ENCODE results near the gene PYY.

Gene PYY

GRCh38 chr17:43914451-43914850 lies 39.3 kb downstream of the PYY start:
- DNase-seq = no peak

DNA sequence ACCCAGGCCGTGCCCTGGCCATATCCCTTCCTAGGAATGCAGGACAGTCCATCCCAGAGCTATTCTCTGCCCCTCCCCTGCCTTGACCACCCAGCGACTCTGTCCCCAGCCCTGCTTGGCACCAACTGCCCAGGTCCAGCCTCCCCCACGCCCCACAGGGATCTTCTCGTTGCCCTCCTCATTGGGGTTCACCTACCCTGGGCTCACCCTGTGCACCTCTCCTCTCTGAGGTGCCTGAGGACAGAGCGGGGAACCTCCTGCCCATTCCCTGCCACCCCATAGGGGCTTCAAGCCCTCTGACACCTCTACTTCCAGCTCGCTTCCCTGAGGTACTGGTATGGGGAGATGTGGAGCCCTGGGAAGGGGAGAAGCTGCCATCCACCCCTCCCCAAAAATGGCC lies 40.2 kb downstream of the PYY start:
- no peak for DNase-seq

- DNase-seq = no peak
Observed at GRCh38 chr17:43912635-43913304, 41.0 kb downstream of the PYY start.

- DNase-seq = no peak
Observed at GRCh38 chr17:43911904-43912303, 41.8 kb downstream of the PYY start.

GRCh38 chr17:43909537-43910231 lies 44.1 kb downstream of the PYY start:
- DNase-seq = no peak

DNA sequence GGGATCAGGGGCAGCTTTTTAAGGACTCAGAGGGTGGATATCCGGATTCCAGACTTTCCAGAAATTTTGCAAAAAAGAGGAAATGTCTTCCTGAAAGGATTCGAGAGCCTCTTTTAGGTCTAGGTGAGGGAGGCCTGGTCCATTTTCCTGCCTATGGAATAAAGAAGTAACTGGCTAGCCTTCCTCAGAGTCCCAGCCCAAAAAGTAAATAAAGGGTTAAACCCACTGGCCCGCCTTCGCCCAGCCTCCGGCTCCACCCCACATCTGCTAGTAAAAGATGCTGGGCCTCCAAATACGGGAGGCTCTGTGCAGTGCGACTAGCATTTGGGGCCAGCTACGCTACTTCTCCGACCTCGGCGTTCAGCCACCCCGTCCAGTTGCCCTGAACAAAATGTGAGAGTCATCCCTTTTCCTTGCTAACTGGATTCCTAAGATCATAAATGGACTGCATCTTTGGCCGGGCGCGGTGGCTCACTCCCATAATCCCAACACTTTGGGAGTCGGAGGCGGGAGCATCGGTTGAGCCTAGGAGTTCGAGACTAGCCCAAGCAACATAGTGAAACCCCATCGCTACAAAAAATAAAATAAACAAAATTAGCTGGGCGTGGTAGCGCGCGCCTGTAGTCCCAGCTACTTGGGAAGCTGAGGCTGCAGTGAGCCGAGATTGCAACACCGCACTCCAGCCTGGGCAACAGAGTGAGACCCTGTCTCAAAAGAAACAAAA lies 45.6 kb downstream of the PYY start:
- DNase-seq = peak; percentile 63

- peak; percentile 57 for DNase-seq
Observed at GRCh38 chr17:43907425-43907981, 46.2 kb downstream of the PYY start, which contains the start of gene MPP2. Gene MPP2, minus strand, starts transcription at chr17:43907536. Its CDS starts 3,076 bp downstream, at chr17:43904460.

DNA sequence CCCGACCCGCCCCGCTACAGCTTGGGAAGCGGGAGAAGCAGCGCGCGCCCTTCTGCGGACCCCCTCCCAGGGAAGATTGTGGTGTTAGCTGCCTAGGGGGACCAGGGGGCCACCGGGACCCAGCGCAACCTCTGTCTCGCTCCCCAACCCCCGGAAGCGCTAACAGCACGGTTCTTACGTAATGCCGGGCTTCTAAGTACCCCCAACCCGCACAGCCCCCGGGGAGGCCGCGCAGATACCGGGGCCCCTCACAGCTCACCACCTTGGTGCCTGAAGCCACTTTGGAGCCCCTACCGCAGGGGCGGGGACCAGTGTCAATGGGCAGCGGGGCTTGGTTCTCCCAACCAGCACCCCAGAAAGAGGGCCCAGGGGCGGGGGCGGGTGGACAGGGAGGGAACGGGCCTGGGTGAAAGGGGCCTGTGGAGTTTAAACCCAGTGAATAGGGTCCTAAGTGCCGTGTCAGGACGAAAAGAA lies 46.8 kb downstream of the PYY start:
- no peak for DNase-seq

DNA sequence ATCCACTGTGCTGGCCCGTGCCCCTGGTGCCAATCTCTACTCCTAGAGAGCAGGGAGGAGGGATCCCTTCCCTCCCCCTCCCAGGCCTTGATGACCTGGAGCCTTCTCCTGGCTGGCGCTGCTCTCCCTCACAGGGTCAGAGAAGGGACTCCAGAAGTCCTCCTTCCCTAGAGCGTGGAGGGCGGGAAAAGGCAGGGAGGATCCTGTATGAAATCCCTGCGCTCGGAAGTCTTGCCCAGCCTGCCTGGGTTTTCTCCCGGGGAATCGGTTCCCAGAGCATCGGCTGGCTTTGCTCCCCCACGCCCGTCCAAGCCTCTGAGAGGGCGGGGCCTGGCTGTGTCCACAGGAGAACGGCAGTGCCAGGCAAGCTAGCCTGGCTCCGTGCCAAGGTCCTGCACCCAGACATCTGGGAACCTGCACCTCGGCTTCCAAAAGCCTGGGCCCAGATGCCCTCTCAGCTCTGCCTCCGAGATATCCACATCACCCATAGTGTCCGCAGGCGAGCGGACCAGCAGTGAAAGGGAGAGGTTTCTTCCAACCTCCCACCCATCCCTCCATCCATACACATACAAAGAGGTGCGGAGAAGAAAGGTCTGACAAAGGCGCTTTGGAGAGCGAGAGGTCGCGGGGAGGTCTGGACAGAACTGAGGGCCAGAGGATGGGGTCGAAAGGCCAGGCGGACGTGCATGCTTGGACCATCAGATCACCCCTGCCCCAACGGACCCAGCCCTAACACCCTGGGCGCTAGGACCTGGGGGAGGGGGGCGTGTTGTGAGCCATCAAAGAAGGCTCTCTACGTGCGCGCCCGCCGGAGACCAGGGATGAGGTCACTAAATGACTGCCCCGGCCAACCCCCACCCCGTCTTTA lies 47.5 kb downstream of the PYY start:
- peak; percentile 4 for DNase-seq

DNA sequence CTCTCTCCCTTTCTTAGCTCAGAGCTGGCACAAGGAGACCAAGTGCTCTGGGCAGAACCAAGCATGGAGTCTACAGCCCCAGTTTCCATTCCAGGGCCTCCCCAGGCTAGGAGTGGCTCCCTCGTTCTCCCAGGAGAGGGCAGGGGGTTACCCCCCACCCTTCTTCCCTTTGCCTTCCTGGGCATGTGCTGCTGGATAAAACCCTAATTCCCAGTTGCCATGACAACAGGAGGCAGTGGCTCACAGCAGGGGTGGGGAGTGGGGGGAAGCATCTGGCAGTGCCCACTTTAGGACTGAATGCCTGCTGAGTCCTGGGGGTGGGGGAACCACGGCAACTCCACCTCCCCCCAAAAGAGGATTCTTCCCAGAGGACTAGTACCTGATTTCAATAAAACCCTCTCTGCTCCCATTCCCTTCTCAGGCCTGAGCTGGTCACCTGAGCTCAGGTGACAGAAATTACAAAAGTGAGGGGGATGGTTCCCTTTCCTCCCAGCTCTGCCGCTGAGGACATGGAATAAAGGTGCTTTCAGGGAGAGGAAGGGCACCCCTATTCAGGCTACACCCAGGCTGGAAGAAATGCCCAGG lies 48.2 kb downstream of the PYY start:
- no peak for DNase-seq
